ENCODE measurements around the gene VN1R5.
"Not testable (repeated sequence)": the region's sequence is repeated elsewhere in the genome, so short reads cannot be mapped to it uniquely, and the experiment has no call there.

VN1R5 gene

GRCh38 chr1:247274605-247275256 lies 18.9 kb downstream of the VN1R5 start:
- DNase-seq, result no peak

GRCh38 chr1:247277191-247277590 lies 21.3 kb downstream of the VN1R5 start:
- no peak for DNase-seq

DNA sequence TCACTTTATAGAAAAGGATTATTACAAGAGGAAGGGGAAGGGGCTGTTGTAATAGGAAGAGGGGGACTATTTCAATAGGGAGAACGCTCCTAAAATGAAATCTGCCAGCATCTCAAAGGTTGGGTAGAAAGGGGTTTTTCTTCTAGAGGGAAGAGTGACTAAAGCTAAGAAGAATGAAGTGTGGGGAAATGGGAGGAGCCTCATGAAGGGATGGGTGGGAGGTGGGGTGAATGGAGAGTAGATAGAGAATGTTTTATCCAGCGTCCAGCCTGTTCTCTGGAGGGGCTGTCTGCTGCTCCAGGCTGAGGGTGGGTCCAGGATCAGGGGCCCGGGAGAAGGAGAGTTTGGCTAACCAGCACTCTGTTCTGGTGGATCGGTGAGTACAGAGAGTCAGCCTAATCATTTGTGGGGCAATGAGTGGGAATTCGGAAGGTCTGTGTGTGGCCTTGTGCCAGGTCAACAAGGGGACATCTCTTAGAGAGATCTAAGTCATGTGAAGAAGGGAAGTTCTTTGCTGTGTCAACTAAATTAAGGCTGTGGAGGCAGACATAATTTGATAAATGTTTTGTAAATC lies 25.2 kb downstream of the VN1R5 start:
- DNase-seq, result no peak

DNA sequence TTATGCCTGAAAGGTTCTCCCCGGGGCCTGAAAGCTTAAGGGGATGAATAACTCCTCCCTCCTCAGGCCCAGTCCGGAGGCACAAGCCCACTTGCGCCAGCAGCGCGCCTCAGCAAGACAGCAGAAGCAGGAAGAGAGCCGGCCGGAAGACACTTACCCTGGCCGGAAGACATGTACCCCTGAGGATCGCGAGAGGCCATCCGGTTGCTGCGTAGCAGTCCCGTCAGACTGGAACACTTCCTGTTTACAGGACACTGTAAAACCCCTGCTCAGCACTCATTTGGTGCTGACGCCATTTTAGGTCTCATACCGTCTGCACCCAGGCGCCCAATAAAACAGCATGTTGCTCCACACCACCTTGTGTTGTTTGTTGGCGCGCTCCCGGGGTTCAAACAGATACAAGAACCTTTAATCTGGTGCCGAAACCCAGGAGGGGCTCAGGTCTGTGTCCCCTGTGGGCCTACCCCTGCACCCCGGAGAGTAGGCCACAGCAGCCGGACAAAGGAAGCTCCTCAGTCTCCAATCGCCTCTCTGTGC lies 30.3 kb downstream of the VN1R5 start:
- no peak for DNase-seq

- no peak for DNase-seq
Measured at GRCh38 chr1:247287460-247287859, 31.6 kb downstream of the VN1R5 start.

GRCh38 chr1:247288341-247288740 lies 32.5 kb downstream of the VN1R5 start:
- no peak for DNase-seq

GRCh38 chr1:247289274-247289892 lies 33.5 kb downstream of the VN1R5 start:
- not testable (repeated sequence) for DNase-seq

DNA sequence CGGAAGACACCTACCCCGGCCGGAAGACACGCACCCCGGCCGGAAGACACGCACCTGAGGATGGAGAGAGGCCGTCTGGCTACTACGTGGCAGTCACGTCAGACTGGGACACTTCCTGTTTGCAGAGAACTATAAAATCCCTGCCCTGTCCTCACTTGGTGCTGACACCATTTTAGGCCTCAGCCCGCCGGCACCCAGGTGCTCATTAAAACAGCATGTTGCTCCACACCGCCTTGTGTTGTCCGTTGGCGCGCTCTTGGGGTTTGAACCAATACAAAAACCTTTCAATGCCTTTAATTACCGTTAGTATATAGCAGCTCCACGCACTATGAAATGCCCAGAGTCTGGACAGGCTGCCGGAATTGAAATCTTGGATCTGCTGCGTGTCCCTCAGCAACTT lies 34.7 kb downstream of the VN1R5 start:
- no peak for DNase-seq

- no peak for DNase-seq
Measured at GRCh38 chr1:247291161-247291560, 35.3 kb downstream of the VN1R5 start.

- DNase-seq, result no peak
Measured at GRCh38 chr1:247291833-247292561, 36.1 kb downstream of the VN1R5 start.

DNA sequence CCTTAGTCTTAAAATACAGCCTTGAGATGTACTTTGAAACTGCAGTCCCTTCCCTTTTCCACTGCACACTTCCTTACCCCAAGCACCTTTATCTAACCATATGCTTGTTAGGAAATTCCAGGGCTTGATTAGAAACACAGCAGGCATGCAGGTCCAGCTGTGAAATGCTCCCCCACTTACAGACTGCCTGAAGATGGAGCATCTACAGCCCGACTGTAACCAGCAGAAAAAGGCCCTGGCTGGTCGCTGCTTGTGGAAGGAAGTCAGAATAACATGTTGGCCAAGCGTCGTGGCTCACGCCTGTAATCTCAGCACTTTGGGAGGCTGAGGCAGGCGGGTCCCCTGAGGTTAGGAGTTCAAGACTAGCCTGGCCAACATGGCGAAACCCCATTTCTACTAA lies 37.2 kb downstream of the VN1R5 start:
- no peak for DNase-seq

GRCh38 chr1:247294282-247294681 lies 38.4 kb downstream of the VN1R5 start:
- no peak for DNase-seq

GRCh38 chr1:247295274-247295684 lies 39.4 kb downstream of the VN1R5 start:
- DNase-seq, result no peak

- no peak for DNase-seq
Measured at GRCh38 chr1:247295746-247296145, 39.9 kb downstream of the VN1R5 start.

GRCh38 chr1:247296599-247297180 lies 40.8 kb downstream of the VN1R5 start:
- no peak for DNase-seq

DNA sequence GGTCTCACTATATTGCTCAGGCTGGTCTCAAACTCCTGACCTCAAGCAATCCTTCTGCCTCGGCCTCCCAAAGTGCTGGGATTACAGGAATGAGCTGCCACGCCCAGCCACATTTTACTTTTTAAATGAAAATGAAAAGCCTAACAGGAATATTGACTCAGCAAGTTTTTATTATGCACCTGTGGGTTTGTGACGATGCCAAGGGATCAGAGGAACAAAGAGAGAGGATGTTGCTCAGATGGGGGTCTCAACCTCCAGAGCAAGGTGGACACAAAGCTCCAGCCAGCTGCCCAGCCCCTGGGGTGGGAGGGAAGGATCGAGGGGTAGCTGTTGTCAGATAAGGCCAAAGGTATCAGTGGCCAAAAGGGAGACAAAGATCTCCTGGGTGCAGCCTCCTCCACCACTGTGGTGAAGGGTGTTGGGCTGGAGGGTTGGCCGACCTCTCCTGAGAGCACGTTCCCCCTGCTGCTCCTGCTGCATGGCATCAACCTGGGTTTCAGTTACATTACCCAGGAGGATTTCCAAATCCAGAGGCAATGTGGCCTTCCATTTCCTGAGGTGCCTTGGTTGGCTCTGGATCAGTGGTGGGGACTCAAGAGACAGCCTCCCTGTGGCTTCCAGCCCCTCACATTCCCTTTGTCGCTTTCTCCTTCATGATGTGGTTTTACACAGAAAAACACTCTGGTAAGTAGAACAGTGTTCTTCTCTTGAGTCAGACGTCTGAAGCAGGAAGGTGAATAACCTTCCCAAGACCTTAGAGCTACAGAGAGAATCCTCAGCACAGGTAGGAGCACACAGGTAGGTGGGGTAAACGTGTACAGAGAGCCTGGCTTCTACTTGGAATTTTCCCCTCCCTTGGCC lies 41.6 kb downstream of the VN1R5 start:
- DNase-seq, result no peak

DNA sequence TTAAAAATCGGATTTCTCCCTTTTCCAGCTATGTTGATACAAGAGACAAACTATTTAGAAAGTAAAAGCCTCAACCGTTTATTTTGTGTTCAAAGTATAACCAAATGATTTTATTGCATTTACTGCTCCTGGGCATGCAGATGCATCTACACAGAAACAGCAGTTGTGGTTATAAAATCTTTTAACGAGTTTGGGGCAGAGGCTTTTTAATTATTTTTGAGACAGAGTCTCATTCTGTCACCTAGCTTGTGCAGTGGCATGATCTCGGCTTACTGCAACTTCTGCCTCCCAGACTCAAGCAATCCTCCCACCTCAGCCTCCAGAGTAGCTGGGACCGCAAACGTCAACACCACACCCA lies 42.2 kb downstream of the VN1R5 start:
- DNase-seq, result no peak

DNA sequence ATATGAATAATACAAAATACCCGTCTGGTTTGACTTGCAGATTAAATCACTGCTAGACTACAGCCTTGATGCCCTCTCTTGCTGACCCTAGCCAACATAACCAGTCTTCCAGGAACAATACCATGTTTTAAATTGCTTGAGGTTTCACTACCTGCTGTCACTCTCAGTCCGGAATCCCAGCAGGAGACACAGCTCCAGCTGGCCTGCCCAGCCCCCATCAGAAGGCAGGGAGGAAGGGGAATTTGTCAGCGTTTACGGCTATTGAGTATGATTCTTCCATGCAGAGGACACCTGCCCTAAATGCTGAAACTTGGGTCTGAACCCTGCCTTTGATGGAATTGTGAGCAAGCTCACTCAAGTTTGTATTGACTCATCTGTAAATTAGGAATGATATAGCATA lies 42.8 kb downstream of the VN1R5 start:
- DNase-seq, result no peak

DNA sequence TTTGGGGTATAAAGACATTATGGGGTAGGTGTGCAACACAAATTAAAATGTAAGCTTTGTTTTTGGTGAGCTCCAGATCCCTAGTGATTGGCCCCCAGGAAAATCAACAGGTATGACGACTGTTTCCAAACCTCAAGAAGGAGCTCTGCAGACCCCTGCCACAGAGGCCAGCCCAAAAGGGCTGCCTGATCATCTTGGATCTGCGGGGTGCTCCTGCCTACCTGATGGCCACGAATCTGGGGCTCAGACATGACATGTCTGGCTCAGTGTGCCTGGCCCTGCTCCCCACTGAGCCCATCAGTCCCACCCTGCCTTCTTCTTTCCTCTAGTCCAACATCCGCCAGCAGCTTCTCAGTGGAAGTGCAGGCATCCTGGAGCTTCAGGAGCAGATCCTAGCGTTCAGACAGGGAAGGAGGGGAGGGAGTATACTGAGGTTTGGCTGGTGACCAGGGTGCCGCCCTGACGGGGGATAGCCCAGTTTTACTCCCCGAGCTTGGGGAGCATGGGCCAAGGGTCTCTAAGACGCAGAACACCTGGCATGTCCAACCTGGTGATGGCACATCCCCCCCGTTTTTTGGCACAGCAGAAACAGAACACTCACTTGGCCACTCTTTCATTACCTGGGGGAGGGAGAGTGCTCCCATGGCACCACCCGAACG lies 44.0 kb downstream of the VN1R5 start:
- DNase-seq, result no peak

DNA sequence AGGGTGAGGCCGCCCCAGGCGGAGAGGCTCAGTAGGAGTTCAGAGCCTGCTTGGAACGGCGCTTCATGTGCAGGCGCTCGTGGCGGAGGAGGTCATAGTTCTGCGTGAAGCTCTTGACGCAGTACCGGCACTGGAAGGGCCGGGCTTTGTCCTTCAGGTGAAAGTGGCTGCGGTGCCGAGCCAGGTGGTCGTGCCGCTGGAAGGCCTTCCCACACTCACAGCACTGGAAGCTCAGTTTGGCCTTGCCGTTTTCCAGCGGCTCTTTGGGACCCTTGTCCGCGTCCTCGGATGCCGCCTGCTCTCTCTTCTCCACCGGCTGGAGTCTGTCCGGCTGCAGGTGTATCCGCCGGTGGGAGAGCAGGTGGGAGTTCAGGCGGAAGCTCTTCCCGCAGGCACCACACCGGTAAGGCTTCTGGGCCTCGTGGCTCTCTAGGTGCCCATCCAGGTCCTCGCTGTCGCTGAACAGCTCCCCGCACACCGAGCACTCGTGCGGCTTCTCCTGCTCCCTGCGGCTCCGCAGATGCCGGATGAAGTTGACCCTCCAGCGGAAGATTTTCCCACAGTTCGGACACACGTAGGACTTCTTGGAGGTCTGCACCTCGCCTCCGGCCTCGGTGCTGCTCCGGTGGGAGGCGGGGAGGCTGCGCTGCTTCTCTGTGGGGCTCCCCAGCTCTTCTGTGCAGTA lies 44.8 kb downstream of the VN1R5 start:
- DNase-seq, result no peak

DNA sequence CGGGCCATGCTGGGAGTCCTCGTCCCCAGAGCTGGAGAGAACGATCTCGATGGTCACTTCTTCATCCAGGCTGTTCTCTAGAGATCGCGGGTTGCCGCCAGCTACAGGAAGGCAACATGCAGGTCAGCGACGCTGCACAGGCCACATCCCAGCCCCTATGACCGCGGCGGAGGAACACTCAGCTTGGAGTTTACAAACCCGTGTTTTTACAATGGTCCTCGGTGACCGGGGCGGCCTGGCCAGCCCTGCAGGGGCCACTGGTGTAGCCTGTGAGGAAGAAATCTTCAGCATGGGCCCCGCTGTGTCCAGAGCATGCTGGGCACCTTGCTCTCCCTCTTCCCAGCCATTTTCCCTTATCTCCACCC lies 45.3 kb downstream of the VN1R5 start:
- no peak for DNase-seq

Measured in T-helper 1 cell (primary cell).